Retina (tissue), 1 donor: ENCODE data around the gene UGT1A8.

Source experiments
- DNase-seq: peaks from one replicate; pipeline ENCODE4 v3.0.0-alpha.2; 2016

UGT1A8 gene

DNA sequence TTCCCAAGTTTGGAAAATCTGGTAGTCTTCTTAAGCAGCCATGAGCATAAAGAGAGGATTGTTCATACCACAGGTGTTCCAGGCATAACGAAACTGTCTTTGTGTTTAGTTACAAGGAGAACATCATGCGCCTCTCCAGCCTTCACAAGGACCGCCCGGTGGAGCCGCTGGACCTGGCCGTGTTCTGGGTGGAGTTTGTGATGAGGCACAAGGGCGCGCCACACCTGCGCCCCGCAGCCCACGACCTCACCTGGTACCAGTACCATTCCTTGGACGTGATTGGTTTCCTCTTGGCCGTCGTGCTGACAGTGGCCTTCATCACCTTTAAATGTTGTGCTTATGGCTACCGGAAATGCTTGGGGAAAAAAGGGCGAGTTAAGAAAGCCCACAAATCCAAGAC, 154.7 kb downstream of the UGT1A8 start:
- no peak for DNase-seq

DNA sequence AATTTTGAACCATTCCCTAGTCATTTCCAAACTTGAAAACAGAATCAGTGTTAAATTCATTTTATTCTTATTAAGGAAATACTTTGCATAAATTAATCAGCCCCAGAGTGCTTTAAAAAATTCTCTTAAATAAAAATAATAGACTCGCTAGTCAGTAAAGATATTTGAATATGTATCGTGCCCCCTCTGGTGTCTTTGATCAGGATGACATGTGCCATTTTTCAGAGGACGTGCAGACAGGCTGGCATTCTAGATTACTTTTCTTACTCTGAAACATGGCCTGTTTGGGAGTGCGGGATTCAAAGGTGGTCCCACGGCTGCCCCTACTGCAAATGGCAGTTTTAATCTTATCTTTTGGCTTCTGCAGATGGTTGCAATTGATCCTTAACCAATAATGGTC, 155.2 kb downstream of the UGT1A8 start:
- DNase-seq: no peak

GRCh38 chr2:233773854-233774253, 156.4 kb downstream of the UGT1A8 start:
- DNase-seq: no peak

DNA sequence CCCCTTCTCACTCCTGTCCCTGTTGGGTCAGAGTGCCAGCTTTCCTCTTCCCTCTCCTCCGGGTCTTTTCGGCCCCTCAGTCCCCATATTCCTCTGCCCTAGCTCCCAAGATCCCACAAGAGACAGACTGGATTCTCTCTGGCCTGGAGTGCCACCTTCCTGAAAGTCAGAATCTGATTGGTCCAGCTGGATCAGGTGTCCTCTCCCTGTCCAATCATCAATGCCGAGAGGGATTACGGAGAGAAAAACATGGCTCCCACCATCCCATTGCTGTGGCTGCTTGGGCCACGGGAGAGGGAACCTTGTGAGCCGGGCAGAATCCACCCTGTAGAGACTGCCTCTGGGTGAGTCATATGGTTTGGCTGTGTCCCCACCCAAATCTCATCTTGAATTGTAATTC, 158.0 kb downstream of the UGT1A8 start:
- DNase-seq: no peak

GRCh38 chr2:233778030-233778429, 160.6 kb downstream of the UGT1A8 start, which contains the start of gene MROH2A:
TSS of gene MROH2A (plus strand) at chr2:233778330. CDS start at chr2:233779359, 1,029 bp downstream.
- DNase-seq: no peak

DNA sequence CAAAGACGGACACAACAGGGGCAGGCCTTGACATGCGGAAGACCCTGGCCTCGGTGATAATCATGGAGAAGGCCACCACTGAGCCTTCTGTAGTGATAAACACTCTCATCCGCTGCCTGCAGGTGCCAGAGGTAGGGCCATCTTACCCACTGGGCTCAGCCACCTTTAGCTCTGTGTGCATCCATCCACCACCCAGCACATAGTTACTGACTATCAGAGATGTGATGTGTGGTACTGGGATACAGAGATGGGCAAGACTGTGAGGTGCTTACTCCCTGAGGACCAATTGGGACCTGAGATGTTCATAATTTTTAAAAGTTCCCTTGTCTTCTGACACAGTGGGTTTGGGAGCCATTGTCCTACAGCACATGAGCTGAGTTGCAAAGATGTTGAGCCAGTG, 162.3 kb downstream of the UGT1A8 start:
- DNase-seq: no peak

GRCh38 chr2:233780771-233781170, 163.3 kb downstream of the UGT1A8 start:
- DNase-seq: no peak

DNA sequence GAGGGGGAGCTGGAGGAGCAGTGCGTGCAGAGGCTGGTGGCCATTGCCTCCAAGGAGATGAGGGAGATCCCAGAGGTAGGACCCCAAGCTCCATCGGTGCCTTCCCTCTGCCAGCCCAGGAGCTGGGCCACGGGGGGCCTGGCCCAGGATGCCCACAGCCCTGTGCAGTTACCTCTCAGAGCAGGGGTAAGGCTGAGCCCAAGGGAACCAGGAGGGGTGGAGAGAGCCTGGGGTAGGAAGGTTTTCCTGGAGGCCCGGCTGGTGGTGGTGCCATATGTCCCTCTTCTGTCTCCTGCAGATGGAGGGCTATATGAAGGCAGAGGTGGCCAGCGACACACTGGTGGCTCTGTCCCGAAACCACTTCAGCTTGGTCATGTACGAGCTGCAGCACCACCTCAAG, 172.1 kb downstream of the UGT1A8 start:
- DNase-seq: no peak

DNA sequence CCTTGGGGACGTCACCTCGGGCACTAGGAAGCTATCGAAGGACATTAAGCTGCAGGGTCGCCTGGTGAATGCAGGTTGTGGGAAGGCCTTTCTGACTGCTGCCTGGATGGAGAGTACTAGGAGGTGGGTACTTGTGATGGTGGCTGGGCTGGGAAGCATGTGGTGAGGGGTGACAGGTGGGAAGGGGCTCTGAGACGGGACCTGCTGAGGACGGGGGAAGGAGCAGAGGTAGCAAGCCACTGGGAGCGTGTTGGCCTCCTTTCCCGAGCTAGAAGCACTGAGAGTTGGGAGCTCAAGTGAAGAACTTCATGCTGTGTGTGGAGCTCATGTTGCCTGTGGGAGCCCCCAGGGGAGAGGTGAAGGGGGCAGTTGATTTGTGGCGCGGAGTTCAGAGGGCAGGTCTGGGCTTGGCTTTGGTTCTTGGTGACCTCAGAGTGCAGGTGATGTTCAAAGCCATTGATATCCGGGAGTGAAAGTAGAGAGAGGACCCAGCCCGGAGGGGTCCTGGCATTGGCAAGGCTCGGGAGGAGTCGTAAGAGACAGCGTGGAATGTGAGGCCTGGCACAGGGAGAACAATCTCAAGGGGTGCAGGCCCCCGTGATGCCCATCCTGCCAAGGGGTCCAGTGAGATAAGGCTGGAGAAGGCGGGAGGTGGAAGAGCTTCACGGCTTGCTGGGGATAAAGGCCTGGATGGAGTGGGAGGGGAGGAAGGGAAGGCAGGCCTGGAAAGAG, 173.9 kb downstream of the UGT1A8 start:
- DNase-seq: no peak

DNA sequence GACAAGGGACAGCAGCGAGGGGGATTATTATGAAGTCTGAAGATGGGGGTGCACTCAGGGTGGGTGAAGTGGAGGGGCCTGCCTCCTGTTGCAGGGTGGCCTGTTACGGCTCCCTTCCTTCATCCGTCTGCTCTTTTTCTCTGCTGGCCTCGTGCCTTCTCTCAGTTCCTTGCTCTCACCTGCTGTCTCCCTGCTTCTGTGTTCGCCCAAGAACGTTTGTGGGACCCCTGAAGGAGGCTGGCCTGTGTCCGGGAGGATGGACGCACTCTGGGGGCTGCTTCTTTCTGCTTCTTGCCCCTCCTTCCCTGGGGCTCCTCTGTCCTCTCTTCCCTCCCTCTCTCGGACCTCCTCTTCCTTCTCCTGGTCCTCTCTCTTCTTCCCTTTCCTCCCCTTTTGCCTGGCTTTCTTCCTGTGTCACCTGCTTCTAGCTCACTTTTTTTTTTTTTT, 174.5 kb downstream of the UGT1A8 start:
- DNase-seq: no peak

DNA sequence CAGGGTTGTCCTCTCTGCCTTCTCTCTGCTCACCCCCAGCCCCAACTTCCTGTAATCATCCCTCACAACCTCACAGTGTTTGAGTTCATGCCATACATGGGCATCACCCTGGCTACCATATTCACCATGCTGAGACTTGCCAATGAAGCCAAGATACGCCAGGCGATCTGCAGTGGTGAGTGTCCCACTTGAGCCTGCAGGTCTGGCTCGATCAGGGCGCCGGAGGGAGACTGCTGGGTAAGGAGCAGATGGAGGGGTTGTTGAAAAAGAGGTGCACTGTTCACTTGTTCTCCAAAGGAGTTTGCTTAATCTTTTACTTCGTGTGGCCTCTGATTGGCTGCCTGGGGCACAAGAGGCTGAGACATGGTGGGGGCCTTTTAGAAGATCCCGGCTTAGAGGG, 175.3 kb downstream of the UGT1A8 start:
- DNase-seq: no peak

DNA sequence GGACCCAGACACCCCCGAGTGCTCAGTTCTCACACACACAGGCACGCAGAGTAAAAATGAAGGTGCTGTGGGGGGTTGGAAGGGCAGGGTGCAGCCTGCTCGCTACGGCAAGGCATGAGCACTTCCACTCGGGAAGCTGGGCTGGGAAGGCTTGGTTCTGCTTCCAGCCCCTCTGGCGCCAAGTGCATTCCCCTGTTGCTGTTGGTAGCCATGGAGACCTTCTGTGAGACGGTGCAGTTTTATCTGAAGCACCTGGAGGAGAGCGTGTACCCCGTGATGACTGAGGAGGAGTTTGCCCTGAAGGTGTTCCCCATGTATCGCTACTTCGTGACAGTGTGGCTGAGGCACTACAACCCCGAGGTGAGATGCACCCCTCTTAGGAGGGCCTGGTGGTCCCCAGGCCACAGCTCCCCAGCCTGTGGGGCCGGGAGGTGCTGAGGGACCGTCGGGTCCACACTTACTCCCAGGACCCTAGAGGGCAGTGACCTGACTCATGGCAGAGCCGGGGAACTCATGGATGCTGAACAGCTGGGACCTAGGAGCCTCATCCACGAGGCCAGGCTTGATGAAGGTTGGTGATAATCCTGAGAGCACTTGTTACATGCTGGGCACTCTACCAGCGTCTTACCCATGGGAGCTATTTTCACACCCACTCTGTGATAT, 176.2 kb downstream of the UGT1A8 start:
- no peak for DNase-seq

DNA sequence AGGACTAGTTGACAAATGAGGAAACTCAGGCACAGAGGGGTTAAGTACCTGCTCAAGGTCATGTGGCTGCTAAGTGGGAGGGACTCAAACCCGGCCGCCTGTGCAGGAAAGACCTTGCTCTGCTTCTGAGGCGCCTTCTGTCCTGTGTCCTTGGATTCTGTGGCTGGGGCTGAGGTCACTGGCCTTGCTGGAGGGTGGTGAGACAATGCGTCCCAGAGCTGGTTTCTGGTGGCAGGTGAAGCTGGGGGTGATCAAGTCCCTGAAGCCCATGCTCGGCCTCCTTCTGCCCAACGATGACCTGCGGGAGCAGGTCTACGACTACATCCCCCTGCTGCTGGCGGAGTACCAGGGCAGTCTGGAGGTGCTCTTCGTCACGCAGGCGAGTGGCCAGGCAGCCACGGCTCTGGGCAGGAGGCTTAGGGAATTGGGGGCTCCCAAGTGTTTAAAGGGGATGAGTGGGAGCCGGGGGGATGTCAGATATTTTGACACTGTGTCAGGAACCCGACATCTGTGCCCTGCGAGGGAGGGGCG, 176.8 kb downstream of the UGT1A8 start:
- DNase-seq: no peak

- no peak for DNase-seq
These were observed 178.3 kb downstream of the UGT1A8 start for GRCh38 chr2:233795735-233796171.

GRCh38 chr2:233796254-233796653, 178.8 kb downstream of the UGT1A8 start:
- DNase-seq: no peak

DNA sequence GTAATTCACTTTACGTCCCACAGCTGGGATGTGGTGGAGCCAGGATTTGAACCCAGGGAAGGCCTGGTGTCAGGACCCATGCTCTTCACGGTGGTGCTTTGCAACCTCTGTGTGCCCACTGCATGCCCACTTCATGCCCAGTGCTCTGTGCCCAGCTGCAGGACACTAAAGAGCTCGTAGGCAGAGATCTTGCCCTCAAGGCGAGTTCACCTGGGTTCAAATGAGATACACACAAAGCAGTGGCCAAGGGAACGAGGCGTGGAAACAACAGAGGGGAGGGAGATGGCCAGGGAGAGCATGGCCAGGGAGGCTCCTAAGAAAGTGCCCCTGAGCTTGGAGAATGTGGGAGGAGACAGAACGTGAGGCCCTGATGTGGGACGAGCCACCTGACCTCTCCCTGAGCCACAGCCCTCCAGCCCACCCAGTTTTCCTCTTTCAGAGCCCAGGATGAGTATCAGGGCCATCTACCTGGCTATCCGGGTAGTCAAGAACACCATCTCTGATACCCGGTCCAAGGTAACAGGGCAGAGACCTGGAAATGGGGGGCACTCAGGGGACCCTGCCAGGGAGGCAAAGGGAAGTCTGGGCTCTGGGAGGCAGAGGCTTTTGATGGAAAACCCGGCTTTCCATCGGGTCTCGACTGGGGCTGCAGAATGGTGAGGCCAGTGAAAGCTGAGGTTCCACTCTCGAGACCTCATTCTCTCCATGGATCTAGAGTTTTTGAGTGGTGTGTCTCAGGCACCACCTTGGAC, 181.1 kb downstream of the UGT1A8 start:
- DNase-seq: no peak

GRCh38 chr2:233799087-233799665, 181.7 kb downstream of the UGT1A8 start:
- DNase-seq: no peak

DNA sequence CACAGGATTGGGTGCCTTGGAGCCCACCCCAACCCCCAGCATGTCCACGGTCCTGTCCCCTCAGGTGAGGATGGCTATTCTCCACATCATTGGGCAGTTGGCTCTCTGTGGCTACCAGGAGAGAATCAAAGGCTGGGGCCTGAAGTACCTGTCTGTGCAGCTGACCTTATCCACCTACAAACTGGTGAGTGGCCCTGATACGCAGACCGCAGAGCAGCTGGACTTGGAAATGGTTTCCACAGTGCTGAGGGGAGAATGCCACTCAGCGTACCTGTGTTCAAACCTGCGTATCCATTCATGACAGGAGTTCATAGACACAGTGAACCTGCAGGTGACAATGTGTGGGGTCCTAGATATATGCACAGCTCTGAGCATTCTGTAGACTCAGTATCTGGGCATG, 182.3 kb downstream of the UGT1A8 start:
- DNase-seq: no peak

- DNase-seq: no peak
These were observed 182.8 kb downstream of the UGT1A8 start for GRCh38 chr2:233800208-233800607.

DNA sequence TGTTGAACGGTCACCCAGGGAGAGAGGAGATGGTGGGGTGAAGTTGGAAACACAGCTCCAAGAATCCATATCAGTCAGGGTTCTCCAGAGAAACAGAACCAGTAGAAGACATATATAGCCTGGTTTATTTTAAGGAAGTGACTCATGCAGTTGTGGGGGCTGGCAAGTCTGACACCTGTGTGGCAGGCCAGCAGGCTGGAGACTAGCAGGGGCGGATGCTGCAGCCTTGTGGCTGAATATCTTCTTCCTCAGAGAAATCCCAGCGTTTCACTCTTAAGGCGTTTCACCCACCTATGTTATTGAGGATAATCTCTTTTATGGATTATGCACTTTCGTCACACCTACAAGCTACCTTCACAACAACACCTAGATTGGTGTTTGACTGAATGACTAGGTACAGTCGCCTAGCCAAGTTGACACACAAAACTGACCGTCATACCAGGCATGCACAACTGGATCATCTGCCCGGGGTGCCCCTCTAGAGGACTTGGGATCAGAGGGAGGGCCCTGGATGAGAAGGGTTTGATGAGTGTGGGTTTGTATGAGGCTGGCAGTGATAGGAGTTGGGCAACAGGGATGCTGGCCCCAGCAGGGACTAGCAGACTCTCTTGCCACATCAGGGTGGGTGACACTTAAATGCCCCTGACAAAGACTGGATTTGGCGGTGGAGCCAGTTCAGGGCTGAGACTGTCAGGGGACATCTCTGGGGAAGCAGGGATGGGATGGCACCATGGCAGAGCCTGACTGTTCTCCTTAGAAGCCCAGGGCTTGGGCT, 184.1 kb downstream of the UGT1A8 start:
- no peak for DNase-seq

DNA sequence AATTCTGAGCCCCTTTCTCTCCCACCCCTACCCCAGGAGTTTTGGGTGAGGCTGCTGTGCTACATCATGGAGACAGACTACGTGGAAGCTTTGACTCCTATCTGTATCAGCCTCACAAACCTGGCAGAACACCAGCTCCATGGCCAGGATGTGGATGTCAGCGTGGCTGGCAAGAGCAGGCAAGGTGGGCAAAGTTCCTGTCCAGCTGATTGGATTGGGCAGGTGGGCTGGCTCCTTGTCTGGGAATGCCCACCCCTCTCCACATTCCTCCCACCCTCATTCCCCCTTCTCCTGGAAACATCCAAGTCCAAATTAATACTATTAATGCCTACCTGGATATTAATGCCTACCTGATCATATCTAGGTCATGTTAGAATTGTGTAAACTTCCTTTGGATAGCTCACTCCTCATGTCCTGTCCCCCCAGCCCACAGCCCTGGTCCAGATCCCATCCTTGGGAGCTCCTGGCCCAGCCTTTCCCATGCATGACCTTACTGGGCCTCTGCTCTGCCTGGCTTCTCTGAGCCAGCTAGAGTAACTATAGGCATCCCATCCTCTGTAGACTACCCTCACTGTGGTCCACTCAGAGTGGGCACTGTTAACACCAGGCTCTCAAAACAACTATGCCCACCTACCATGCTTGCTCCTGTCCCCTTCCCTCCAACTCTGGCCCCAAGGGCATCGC, 184.8 kb downstream of the UGT1A8 start:
- DNase-seq: no peak
